GM19452 (cell line): ENCODE results near the gene INSIG2.
A peak's percentile ranks its signal among the peaks of the same experiment; 100 is the strongest.

Source experiments
- ATAC-seq: cut with Tn5 transposase; IDR thresholded peaks from one replicate; pipeline ENCODE4 v1.9.1; 2021; ENCODE audit not compliant: unreplicated experiment

Gene INSIG2

DNA sequence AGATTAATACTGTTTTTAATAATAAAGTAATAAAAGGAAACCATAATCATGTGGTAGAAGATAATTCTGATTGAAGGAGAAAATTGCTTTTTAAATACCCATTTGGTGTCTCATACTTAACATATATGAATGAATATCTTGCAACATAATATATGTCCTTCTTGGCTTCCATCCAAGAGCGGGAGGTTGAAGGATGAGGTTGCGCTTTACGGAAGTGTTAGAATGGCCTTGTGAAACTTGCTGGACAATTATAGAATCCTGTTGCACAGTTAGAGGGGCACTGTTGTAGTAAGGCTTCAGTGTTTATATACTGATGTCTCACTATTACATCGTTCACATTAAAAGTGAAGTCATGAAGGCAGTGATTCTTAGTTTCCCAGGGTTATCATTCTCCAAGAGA is 9.4 kb downstream of the INSIG2 start:
- ATAC-seq: no peak

DNA sequence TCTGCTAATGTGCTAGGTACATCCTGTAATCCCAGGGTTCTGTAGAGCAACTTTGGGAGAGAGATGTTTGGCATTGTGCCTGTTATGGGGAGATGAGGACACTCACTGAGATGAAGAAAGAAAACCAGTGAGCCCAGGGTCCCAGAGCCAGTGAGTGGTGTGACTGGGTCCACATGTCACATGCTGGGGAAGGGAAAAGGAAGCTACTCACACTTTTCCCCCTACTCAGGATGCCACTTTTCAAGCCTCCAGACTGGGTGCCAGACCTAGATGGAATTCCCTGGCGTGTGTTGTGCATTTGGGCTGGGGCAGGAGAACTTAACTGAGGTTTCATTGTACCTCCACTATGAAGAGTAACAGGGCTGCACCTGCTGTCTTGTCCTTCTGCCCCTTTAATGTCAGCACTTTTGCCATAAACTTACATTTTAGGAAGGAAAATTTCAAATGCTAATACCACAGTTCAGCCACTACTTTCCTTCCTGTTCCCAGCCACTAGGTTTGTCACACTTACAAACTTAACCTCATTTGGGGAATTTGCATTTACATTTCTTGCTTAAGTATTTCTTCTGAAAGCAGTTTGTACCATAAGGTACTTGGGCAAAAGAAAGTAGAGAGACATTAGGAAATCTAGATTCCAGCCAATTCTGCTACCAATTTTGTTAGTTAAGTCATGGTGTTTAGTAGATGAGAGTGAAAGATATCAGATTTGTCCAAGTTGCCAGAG is 10.2 kb downstream of the INSIG2 start:
- ATAC-seq: no peak

DNA sequence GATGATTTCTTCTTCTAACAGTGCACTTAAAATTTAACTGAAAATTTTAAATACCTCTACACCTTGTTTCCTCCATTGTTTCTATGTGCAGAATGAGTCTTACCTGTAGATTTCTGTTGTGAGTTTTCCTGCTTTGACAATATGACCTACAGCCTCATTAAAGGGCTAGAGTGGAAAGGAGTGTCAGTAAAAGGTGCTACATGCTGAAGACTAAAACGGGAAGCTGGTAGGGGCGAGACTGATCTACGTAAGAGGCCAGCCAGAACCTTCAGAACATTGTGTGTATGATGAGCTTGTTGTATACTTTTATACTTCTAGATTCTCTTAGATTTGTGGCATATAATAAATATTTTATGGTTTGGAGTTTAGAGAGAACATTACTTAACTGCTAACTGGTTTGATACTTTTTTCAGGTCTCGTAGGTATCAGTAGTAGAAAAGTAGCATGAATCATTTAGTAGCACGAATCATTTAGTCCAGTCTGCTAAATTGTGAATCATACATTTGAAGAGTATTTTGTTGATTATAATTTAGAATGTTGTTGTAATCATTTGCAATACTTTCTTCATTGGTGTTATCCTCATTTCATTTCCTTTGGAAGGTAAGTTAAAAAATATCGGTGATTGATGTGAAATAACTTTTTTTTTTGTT is 14.3 kb downstream of the INSIG2 start:
- no peak for ATAC-seq

DNA sequence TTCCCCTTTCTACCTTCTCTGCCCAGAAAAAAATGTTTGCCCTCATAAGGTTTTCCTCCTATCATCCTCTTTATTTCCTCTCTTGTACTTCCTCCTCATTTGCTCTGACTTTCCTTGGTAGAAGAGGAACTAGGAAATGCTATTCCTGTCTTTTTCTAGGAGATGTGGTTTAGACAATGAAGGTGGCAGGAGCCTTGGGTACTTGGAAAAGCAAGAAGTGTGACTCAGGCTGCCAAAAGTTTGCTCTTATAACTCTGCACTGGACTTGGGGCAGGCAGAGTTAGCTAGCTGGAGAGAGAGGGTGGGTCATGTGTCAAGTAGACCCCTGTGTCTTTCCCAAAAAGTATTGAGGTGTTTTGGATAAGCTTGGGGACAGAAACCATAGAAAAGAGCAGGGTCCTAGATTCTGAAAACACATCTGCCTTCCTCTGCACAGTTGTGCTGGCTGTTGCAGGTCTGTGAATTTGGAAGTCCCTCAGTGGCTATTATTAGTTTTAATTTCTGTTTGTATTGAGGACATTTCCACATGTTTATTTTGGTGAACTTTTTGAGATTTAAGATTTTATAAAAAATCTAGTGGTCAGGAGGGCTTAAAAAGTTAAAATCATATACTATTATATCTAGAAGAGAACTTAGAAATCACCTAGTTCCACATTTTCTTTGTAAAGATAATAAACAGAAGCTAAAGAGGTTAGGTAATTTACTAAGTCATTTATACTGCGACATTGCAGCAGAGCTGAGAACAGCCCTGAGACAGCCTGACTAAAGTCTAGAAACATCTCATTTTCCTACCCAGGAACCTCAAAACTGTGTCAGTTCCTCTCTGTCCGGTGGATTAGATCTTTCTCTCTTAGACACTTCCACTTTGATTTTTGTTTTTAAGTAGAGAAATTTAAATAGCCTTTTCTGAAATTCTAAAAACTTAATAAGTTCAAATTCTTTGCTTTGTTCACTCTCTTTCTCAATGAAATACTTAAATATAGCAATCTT is 16.0 kb downstream of the INSIG2 start:
- ATAC-seq: peak; percentile 98

DNA sequence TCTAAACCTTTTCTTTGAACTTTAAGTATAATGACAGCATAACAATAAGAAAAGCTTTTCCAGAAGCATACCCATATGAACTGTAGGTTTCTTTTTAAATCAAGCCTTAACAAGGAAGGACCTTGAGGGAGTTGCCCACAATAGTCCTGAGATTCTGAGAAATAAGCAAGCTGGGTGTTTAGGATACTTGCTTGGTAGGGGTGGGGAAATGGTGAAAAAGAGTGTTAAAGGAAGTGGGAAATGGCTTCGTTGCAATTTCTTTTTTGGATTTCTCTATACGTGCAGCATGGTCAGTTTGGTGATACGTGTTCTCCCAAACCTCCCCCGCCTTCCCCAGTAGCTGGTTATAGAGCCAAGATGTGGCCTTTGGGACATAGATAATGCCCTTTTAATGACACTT is 17.2 kb downstream of the INSIG2 start:
- no peak for ATAC-seq

DNA sequence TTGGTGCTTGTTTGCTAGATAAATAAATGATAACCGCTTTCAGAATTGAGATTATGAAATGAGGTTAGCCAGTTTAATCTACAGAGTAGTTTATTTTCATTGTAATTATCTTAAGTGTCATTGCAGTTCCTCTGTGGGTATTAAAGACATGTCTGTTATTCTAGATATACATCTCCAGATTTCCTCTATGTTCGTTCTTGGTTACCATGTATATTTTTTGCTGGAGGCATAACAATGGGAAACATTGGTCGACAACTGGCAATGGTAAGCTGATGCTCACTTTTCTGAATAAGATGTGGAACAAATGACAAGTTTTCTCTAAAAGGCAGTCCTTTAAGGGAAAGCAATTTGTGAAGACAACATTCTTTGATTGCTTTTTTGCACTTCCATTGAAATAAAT is 18.7 kb downstream of the INSIG2 start:
- no peak for ATAC-seq

DNA sequence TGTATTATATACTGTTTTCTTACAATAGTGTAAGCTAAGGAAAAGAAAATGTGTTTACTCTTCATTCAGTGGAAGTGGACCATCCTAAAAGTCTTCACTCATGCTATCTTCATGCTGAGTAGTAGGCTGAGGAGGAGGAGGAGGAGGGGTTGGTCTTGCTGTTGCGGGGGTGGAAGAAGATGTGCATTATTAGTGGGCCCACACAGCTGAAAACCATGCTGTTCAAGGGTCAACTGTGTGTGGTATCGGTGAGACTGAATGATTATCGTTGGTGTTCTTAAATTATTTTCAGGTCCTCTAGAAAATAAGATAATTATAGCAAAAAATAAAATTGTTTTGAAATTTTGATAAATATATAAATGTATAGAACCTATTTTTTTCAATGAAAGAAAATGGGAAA is 22.0 kb downstream of the INSIG2 start:
- no peak for ATAC-seq

DNA sequence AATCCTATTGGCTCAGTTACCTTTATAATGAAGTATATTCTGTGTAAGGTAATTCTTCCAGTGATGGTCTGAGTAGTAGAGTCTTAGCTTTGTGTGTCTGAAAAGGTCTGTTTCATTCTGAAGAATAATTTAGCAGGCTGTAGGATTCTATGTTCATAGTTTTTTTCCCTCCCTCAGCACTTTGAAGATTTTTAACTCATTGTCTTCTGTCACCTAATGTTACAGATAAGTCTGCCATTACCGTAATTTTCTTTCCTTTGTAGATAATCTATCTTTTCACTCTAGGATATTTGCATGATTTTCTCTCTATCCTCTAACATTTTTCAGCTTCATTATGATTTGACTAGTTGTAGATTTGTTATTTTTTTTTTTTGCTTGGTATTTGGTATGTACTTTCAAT is 22.7 kb downstream of the INSIG2 start:
- no peak for ATAC-seq

DNA sequence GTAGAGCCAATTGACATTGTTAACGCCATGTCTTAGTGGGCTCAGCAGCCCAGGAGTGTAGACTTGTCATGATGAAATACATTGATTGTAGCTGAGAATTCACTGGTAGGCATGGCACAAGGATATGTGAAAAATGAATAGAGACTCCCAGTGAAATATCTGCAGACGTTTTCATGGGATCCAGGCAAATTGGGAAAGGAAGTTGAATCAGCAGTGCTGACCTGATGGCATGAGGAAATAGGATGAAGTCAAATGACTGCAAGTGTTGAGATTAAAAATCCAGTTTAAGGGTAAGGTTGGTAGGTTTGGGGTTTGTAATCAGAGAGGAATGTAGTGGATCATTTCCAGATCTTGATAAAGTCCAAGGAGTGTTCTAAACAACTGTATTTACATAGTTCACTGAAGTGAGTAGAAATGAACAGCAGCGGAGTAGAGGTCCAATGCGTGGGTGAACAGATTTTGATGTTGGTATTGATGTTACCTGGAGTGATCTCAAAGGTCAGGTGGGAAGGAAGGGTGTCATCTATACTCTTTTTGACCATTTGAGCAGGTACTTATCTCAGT is 24.6 kb downstream of the INSIG2 start:
- no peak for ATAC-seq

DNA sequence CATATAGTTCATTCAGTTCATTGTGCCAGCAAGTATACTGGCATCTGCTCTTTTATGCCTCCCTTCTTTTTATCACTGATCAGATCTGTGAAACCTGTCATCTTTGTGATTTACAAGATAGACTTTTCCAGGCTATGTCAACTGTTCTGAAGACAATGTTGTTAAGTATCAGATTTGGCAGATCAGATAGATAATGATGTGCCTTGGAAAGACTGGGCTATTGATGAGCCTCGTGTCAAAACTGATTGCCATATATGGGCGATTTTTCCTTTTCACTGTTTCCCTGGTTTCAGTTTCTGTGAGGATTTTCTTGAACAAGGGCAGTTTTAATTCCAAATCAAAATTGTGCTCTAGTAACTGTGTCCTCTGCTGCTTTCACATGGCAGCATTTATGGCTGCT is 26.6 kb downstream of the INSIG2 start:
- ATAC-seq: no peak

DNA sequence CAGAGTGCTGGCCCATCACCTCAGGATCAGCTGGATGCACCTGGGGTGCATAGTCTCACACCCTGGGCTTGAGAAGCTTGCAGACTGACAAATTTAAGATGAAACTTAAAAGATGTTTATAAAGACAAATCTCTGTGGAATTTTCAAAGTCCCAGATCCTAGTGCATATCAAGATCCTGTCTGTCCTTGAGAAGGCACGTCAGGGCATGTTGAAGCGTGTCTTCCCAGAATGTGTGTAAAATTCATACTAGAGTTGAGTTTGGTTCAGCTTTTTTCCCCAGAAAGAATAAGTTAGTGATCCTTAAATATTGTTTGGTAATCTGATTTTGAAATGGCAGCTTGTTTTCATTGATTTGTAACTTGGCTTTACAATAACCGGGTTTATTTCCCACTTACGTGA is 27.5 kb downstream of the INSIG2 start:
- no peak for ATAC-seq

DNA sequence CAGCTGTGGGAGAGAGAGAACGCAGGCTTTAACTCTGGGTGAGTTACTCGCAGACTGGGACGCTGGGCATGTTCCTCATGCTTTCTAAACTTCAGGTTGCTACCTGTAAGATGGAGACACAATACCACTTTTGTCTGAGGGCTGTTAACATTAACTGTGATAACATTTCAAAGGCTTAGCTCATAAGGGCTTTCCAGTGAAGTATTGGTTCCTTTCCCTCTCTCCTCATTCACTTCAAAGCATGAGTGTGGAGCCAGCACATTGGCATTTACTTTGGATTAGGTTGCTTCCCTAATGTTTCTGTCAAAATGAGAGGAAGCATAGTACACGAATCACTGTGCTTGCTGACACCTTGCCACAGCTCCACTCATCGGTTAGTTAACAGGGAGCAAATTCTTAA is 30.2 kb downstream of the INSIG2 start:
- no peak for ATAC-seq

DNA sequence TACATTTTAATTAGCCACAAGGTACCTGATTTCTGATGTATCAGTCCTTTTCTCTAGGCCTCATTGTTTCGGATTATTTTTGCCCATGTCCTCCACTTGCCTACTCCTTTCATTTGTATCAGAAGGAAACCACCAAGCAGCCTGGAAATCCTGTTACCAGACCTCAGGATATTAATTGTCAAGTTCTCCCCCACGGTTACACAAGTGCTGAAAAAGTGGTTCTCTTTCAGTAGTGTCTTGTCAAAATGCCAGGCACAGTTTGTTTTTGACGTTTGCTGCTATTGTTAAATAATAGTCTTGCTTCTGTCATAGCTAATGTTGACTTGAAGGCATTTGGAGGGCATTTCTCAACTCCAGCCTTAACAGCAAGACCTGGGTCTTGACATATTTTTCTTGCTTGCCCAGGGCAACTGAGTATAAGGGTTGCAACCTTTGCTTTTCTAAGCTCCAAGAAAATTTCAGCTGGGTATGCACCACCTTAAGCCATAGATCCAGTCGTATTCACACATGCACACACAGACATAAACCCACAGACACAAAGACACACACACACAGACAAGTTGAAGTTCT is 31.0 kb downstream of the INSIG2 start:
- no peak for ATAC-seq

DNA sequence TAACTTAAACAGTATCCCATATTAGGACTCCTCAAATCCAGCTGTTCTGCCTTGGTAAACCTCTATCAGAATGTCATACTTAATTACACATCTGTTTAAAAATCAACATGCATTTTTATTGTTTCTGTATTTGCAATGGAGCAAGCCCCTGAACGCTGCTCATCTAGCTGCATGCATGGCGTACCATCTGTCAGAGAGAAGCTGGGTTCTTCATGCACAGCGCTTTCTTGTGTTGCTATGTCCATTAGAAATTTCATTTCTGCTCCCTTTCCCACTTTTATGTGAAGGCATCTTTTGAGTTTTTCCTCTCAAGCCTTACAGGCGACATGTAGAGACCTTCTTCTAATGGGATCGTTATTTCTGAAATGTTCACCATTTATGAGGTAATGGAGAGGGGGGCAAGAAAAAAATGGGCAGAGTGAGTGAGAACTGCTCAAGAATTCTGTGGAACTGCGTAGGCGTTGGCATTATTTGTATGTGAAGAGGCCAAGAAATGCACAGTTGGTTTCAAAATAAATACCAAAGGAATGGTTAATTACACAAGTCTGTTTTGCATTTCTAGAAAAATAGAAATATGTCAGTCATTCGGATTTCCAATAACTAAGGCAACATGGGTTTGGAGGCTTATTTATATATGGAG is 31.6 kb downstream of the INSIG2 start:
- ATAC-seq: no peak

DNA sequence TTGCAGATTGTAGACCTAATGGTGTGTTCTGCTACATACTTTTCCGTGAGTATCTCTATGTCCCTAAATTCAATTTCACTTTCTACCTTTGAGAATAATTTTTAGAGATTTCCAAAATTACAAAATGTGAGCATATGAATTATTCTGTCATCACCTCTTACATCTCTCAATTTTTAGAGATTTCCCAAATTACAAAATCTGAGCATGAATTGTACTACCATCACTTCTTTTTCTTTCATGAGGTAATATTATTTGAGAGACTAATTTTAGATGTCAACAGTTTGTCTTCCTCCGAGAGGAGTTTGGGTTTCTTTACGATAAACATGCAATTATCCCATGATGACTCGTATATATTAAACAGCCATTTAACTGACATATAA is 32.1 kb downstream of the INSIG2 start:
- ATAC-seq: no peak

DNA sequence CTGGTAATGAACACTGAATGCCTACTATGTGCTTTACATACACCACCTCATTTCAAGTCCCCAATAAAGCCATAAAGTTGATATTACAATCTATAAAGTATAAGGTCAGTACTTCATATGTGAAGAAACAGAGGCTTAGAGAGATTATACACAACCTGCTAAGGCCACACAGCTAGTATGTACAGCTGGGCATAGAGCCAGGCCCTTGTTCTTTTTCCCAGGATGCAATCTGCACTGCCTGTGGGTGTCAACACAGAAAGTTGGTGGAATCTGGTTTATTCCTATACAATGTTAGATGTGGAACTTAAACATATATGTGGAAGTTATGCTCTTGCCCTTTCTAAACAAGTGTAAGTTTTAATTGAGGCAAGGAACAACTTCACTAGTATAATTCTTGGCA is 32.8 kb downstream of the INSIG2 start:
- no peak for ATAC-seq

DNA sequence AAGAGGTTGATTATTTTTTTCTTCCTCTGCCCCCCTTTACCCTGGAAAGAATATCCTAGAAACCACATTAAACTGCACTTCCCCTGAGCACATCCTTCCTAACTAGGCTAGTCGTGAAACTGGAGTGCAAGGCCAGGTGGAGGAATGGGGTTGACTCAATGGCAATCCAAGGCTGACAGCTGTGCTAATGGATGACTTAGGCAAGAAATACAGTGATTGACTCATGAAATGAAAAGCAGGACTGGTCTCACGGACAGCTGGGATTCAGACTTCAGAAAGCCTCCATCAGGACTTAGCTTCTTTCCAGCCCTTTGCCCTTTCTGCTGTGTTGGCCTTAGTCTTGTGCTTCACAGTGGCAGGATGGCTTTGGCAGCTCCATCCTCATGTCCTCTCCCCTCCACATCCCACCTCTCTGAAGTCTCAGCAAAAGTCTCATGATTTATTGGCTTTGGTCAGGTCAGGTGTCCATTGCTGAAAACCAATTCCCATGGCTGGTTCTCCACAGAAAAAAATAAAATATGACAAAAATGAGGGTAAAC is 33.8 kb downstream of the INSIG2 start:
- ATAC-seq: no peak

DNA sequence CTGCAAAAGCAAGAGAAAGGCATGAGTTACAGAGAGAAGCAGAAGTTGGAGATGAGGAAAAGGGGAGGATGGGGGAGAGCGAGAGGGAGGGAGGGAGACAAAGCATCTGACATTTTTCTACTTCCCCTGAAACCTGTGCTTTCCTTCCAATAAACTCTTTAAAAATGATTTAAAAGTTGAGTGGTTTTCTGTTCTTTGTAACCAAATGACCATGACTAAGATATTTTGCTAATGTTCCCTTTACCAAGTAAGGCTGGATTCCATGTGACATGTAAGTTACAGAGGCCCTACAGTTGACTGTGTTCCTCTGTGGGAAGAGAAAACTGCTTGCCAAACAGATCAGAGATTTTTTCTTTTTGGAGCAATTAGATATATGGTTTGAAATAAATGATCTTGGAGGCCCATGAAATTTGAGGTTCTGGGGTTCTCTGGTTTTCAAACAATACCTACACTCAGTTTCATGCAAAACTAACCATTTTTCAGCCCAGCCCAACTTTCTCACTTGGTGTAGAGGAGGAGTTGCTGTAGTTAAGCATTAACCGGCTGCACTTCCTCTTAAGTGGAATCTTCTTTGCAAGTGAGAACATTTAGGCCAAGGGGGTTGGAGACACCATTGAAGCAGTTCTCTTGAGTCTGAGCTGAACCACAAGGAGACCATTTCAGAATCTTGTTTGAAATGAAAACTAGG is 34.5 kb downstream of the INSIG2 start:
- ATAC-seq: peak; percentile 94

DNA sequence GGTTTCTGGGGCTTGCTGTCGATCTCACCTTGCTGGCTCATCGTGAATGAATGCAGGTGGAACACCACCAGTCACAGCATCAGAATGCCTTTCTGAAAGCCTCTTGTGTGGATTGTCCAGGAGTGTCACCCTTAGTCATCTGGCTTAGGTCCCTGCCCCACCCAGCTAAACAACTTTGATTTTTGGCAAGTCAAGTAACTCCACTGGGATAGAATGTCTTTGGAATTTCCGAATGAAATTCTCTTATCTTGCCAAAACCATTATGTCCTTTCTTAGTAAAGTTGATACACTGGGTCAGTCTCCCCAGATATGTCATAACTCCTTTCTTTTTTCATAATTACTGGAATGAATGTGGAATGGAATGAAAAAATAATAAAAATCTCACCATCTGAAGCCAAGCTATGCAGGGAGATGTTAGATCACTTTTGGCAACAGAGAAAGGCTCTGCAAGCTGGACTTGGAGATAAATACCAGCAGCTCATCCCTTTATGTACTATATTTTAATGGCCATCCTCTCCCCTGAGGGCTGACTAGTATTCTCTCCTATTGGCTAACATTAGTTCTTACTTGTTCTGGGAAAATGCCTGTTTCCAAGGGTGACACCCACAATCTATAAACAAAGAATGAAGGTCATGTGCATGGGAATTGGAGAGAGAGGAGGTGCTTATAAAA is 35.4 kb downstream of the INSIG2 start:
- ATAC-seq: no peak
